HG02970 (cell line): ENCODE results near the gene EPS8.

Source experiments
- ATAC-seq: cut with Tn5 transposase; IDR thresholded peaks from one replicate; pipeline ENCODE4 v1.9.1; 2021; ENCODE audit warnings: mild to moderate bottlenecking, moderate library complexity, moderate number of reproducible peaks; ENCODE audit not compliant: unreplicated experiment, low FRiP score

Gene EPS8

DNA sequence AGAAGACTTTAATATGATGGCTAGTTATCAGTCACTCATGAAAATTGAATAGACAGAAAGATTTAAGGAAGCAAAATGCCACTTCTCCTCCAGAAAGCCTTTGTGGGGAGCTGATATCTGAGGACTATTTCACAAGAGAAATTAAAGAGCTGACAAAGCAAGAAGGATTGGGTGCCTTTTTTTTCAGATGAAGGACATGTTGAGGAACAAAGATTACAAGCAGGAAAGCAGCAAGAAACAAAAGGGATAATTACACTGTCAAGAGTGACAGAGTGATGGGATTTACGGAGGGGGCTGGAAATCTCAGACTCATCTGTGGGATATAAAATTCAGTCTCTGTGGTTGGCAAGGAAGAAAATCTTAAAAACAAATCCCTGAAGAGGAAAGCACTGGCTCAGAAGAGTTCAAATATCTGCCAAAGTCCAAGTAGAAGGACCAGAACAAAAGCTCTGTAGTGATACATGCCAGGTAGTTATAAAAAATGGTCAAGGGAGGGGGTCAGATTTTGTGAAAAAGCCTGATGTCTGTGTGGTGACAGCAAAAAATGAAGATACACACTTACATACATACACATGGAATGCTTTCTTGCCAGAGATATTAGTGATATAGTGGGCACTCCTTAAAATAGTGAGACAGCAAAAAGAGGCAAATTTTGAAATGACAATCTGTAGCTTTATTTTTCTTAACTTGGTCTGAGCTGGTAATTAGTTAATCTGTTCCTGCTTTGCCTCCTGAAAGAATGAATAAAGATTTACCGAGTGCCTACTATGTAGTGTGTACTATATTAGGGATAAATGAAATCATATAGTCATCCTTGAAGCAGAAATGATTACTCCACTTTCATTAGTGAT is 62.9 kb downstream of the EPS8 start:
- no peak for ATAC-seq

DNA sequence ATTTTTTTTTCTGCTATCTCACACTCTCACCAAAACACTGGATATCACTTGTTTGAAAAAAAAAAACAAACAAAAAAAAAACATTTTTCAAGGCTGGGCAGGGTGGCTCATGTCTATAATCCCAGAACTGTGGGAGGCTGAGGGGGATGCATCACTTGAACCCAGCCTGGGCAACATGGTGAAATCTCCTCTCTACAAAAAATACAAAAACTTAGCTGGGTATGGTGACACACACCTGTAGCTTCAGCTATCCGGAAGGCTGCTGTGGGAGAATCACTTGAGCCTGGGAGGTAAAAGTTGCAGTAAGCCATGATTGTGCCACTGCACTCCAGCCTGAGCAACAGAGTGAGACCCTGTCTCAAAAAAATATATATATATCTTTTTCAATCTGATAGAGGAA is 66.2 kb downstream of the EPS8 start:
- no peak for ATAC-seq

DNA sequence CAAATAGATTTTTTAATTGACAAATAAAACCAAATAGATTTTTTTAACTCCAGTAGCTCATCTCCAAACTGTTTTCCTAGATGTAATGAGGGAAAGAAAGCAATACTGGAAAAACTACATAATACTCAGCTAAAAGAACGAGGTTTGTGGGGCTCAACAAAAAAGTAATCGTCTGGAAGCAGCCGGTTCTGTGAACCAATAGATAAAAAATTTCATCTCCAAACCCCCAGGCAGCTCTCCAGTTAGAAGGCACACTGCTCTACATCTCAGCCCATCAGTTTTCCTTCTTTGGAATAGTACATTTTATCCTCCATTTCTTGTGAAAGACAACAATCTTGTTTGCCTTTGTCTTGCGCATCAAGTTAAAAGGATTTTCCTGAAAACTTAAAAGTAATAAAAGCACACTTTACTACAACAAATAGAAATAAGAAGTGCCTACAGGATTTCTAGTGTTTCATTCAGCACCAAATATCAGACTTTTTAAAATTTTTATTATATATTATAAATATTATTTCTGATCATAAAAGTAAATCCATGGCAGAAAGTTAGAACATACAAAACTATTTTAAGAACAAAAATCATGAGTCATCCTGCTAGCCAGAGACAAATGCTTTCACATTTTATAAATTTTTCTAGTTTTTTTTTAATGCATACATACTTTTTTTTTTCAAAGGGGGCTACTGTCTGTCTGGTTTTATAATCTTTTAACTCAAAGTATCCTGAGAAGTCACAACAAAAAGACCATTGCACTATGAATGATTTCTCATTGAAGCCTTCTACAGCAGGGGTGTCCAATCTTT is 67.7 kb downstream of the EPS8 start:
- ATAC-seq = no peak

GRCh38 chr12:15720295-15720694 is 68.9 kb downstream of the EPS8 start:
- ATAC-seq = no peak

- no peak for ATAC-seq
Observed at GRCh38 chr12:15719230-15719629, 70.0 kb downstream of the EPS8 start.

GRCh38 chr12:15717940-15718567 is 71.1 kb downstream of the EPS8 start:
- ATAC-seq = no peak

- ATAC-seq = no peak
Observed at GRCh38 chr12:15716581-15716980, 72.6 kb downstream of the EPS8 start.

GRCh38 chr12:15714256-15714655 is 74.9 kb downstream of the EPS8 start:
- ATAC-seq = no peak

- ATAC-seq = no peak
Observed at GRCh38 chr12:15712823-15713660, 76.1 kb downstream of the EPS8 start.

DNA sequence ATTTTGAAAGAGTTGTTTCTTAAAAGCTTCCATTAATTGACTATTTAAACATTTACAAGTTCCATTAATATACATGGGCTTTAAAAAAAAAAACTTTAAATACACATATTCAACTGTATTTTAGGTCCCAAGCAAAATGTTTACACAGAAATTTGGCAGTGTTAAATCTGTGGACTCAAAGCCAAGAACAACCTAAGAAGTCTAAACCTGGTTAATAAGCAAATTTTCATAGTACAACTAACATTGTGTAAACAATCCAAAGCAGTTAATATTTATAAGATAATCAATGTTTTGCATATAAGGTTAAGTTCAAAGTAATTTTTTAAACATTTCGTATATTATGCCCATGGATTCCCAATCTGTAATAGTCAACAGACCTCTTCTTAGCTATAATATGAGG is 77.0 kb downstream of the EPS8 start:
- no peak for ATAC-seq

- no peak for ATAC-seq
Observed at GRCh38 chr12:15710860-15711510, 78.2 kb downstream of the EPS8 start.

DNA sequence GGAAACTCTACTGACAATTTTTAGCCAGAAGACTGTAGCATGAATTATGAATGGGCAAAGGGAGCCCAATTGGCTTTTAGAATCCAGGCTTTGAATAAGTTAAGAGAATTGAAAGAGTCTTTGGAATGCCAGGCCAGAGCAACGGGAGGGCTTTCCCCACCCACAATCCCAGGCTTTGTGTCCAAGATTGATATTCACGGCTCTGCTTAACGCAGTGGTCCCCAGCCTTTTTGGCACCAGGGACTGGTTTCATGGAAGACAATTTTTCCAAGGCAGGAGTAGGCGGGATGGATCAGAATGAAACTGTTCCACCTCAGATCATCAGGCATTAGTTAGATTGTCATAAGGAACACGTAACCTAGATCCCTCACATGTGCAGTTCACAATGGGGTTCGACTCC is 79.6 kb downstream of the EPS8 start:
- ATAC-seq = no peak

DNA sequence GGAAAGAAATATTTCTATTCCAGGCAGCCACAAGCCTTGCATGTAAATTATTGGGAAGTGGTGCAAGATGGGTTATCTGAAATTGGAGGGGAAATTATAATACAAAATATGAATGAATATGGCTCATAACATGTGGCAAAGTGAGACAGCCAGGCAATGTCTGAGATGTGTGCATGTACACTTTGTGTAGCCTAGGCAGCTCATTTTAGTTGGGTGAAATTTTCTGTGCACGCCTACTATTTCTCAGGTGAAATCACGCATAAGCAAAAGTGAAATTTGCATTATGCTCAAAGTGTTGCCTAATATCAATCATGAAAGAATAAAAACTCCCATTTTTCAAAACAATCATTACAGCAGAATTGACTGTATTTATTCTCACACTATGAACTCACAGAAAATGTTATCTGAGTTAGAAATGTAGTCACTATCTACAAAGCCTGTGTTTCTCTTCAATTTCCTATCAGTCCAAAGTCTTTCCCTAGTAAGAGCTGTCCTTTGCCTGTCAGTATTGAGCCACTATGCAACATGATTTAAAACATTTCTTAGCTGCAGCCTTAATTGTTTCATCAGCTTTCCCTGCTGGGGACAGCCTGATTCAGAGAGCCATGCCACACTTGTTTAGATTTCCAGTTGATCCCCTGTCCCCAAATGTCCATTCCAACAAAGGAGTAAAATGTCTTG is 80.7 kb downstream of the EPS8 start:
- no peak for ATAC-seq

GRCh38 chr12:15707516-15708199 is 81.5 kb downstream of the EPS8 start:
- no peak for ATAC-seq

- ATAC-seq = no peak
Observed at GRCh38 chr12:15706010-15706676, 83.0 kb downstream of the EPS8 start.

GRCh38 chr12:15705606-15706005 is 83.6 kb downstream of the EPS8 start:
- ATAC-seq = no peak

GRCh38 chr12:15702276-15702675 is 86.9 kb downstream of the EPS8 start:
- ATAC-seq = no peak

GRCh38 chr12:15701631-15702156 is 87.5 kb downstream of the EPS8 start:
- ATAC-seq = no peak
